Liver (tissue), 9 donors: ENCODE results near the gene OR2F2. TPM values are rescaled to one million over a fixed set of nuclear protein-coding genes. Genes with fewer than 3 reads are reported as not detected.

Experiments
- DNase-seq: peaks from one replicate; pipeline ENCODE4 v3.0.0-alpha.2; 2017; ENCODE audit warnings: low spot score
- H3K27ac ChIP-seq, 2 donors: one replicate each; pipeline ENCODE4 v1.7.0; 2013; ENCODE audit warnings: inconsistent platforms in 2 of 2, low read length in 2 of 2, control low read depth in 1 of 2, low read depth in 1 of 2, mild to moderate bottlenecking in 1 of 2
- H3K27me3 ChIP-seq, 4 donors: one replicate each; pipeline versions ENCODE4 v1.6.1 to v1.7.0; 2013; ENCODE audit warnings: low read length in 3 of 4, inconsistent platforms in 1 of 4, mild to moderate bottlenecking in 1 of 4, moderate library complexity in 1 of 4; ENCODE audit not compliant: control insufficient read depth in 4 of 4, insufficient read depth in 4 of 4
- H3K36me3 ChIP-seq, 4 donors: one replicate each; pipeline versions ENCODE4 v1.6.1 to v1.7.0; 2013; ENCODE audit warnings: low read length in 3 of 4, mild to moderate bottlenecking in 3 of 4, low read depth in 1 of 4, moderate library complexity in 1 of 4; ENCODE audit not compliant: control insufficient read depth in 4 of 4, insufficient read depth in 3 of 4
- H3K4me1 ChIP-seq, 4 donors: one replicate each; pipeline versions ENCODE4 v1.6.1 to v1.7.0; 2013; ENCODE audit warnings: low read length in 3 of 4, mild to moderate bottlenecking in 3 of 4, moderate library complexity in 1 of 4; ENCODE audit not compliant: control insufficient read depth in 4 of 4, insufficient read depth in 4 of 4
- H3K4me3 ChIP-seq, 3 donors: one replicate each; pipeline versions ENCODE4 v1.6.1 to v1.7.0; 2013; ENCODE audit warnings: low read length in 3 of 3, control low read depth in 1 of 3, low read depth in 1 of 3, mild to moderate bottlenecking in 1 of 3
- H3K9ac ChIP-seq, 2 donors: one replicate each; pipeline ENCODE4 v1.7.0; 2013; ENCODE audit warnings: low read length in 2 of 2, mild to moderate bottlenecking in 2 of 2, moderate library complexity in 2 of 2, control low read depth in 1 of 2, low read depth in 1 of 2
- H3K9me3 ChIP-seq, 4 donors: one replicate each; pipeline versions ENCODE4 v1.6.1 to v1.7.0; 2013; ENCODE audit warnings: low read length in 3 of 4; ENCODE audit not compliant: control insufficient read depth in 4 of 4
- ATF3 ChIP-seq: IDR thresholded peaks from 2 replicates; pipeline ENCODE4 v1.6.1; 2016; ENCODE audit warnings: antibody characterized with exemption
- CTCF ChIP-seq: fragments of 150-350 bp; IDR thresholded peaks from 2 replicates; pipeline ENCODE4 v1.5.1; 2017; ENCODE audit warnings: improper control_type of control experiment, low read depth, low read length; ENCODE audit not compliant: missing input control
- FOXA1 ChIP-seq: IDR thresholded peaks from 2 replicates; pipeline ENCODE4 v1.6.1; 2016; ENCODE audit warnings: antibody characterized with exemption
- FOXA2 ChIP-seq: IDR thresholded peaks from 2 replicates; pipeline ENCODE4 v1.6.1; 2016; ENCODE audit warnings: antibody characterized with exemption
- GABPA ChIP-seq, 2 donors: IDR thresholded peaks in 1 of 2; conservative IDR thresholded peaks in 1 of 2; 2 replicates each; pipeline ENCODE4 v1.6.1; 2016; ENCODE audit warnings: antibody characterized with exemption in 2 of 2, mild to moderate bottlenecking in 1 of 2, moderate library complexity in 1 of 2
- HNF4A ChIP-seq, 2 donors: conservative IDR thresholded peaks; 2 replicates each; pipeline ENCODE4 v1.6.1; 2016; ENCODE audit warnings: antibody characterized with exemption in 2 of 2, mild to moderate bottlenecking in 2 of 2
- HNF4G ChIP-seq: IDR thresholded peaks from 2 replicates; pipeline ENCODE4 v1.6.1; 2016; ENCODE audit warnings: antibody characterized with exemption
- JUND ChIP-seq, 2 donors: IDR thresholded peaks; 2 replicates each; pipeline ENCODE4 v1.6.1; 2016; ENCODE audit warnings: antibody characterized with exemption in 2 of 2
- NR2F2 ChIP-seq: IDR thresholded peaks from 2 replicates; pipeline ENCODE4 v1.6.1; 2016; ENCODE audit warnings: antibody characterized with exemption
- RAD21 ChIP-seq, 2 donors: IDR thresholded peaks; 2 replicates each; pipeline ENCODE4 v1.6.1; 2016; ENCODE audit warnings: antibody characterized with exemption in 2 of 2, mild to moderate bottlenecking in 2 of 2
- SP1 ChIP-seq: IDR thresholded peaks from 2 replicates; pipeline ENCODE4 v1.6.1; 2018; ENCODE audit warnings: antibody characterized with exemption, mild to moderate bottlenecking
- TAF1 ChIP-seq: conservative IDR thresholded peaks from 2 replicates; pipeline ENCODE4 v1.6.1; 2016; ENCODE audit warnings: antibody characterized with exemption, mild to moderate bottlenecking
- YY1 ChIP-seq: IDR thresholded peaks from 2 replicates; pipeline ENCODE4 v1.6.1; 2016; ENCODE audit warnings: antibody characterized with exemption, mild to moderate bottlenecking
- ZBTB33 ChIP-seq: IDR thresholded peaks from 2 replicates; pipeline ENCODE4 v1.6.1; 2016; ENCODE audit warnings: antibody characterized with exemption
- WGBS: extraction: QIAGEN DNeasy Blood & Tissue Kit; methylation state at CpG from one replicate; pipeline ENCODE4 v1.1.7; 2013; 5-methylcytosine and 5-hydroxymethylcytosine counted together
- polyA plus RNA-seq, 2 donors: library from polyadenylated mRNA; stranded (reverse) in 1 of 2; unstranded in 1 of 2; fragments of 200-250 nt in 1 of 2; fragments of >200 nt in 1 of 2; fragmentation: Nextera tagmentation in 1 of 2; extraction: Ambion mirVana in 1 of 2; gene quantifications; one replicate each; pipeline versions ENCODE4 v1.2.1 to v1.2.3, GENCODE V29; 2013 to 2015
- total RNA-seq, 2 donors: library from RNA; depleted of rRNA; stranded (reverse); fragments of >200 nt; gene quantifications; one replicate each; pipeline ENCODE4 v1.2.3, GENCODE V29; 2014
- TF ChIP-seq, protein P1 (sequence below): IDR thresholded peaks from 2 replicates; pipeline ENCODE4 v1.6.1; 2016; ENCODE audit warnings: antibody characterized with exemption
- donor health status: healthy.
- donor health status: healthy.
- donor health status: healthy.
- donor health status: healthy.
- donor health status: healthy.

Gene OR2F2
- total and polyA plus RNA-seq, 4 donors: not detected

DNA sequence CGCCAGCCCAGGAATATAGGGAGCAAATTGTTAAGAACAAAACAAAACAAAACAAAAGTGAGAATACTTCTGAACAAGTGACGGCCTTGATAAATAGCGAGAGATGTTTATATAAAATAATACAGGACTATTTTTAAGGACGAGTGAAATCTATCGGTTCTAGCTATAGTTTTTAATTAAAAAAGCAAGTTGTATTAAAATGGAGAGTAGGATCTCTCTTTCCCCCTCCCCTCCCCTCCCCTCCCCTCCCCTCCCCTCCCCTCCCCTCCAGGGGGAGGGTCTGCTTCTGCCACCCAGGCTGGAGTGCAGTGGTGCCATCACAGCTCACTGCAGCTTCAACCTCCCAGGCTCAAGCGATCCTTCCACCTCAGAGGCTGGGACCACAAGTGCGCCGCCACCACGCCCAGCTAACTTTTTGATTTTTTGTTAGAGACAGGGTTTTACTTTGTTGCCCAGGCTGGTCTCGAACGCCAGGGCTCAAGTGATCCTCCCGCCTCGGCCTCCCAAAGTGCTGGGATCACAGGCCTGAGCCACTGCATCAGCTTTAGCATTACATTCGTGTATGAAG is 32.6 kb upstream of the OR2F2 start:
- Histone ChIP-seq H3K9me3 (no peaks in the 10 kb centered on the region), H3K4me1 (peaks cover 6 to 16% (median 14%) of the 10 kb centered on the region in 4 donors), H3K4me3 (peak overlapping the region in 1 of 3 donors; percentile 71), H3K27ac (peak overlapping the region; percentile 83 to 91), H3K27me3 (no peaks in the 10 kb centered on the region), H3K36me3 (no peaks in the 10 kb centered on the region), H3K9ac (no peak overlapping the region)
- DNase-seq: no peak
- WGBS: 68% methylated on average over 14 of the region's 14 CpGs
- TF ChIP-seq, protein P1, sequence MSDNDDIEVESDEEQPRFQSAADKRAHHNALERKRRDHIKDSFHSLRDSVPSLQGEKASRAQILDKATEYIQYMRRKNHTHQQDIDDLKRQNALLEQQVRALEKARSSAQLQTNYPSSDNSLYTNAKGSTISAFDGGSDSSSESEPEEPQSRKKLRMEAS: no peak
- TF ChIP-seq ZBTB33: no peak
- TF ChIP-seq TAF1: no peak
- TF ChIP-seq HNF4G: no peak
- no peak for TF ChIP-seq FOXA2
- no peak for TF ChIP-seq ATF3
- no peak for TF ChIP-seq JUND (IDR thresholded peaks at IDR 0.05)
- no peak for TF ChIP-seq HNF4A (conservative IDR thresholded peaks at IDR 0.05)
- no peak for TF ChIP-seq NR2F2
- TF ChIP-seq SP1: no peak
- TF ChIP-seq CTCF: no peak
- no peak for TF ChIP-seq YY1
- no peak for TF ChIP-seq RAD21 (IDR thresholded peaks at IDR 0.05)
- TF ChIP-seq GABPA (IDR thresholded peaks at IDR 0.05 in 1 of 2, conservative IDR thresholded peaks at IDR 0.05 in 1 of 2): no peak
- no peak for TF ChIP-seq FOXA1

DNA sequence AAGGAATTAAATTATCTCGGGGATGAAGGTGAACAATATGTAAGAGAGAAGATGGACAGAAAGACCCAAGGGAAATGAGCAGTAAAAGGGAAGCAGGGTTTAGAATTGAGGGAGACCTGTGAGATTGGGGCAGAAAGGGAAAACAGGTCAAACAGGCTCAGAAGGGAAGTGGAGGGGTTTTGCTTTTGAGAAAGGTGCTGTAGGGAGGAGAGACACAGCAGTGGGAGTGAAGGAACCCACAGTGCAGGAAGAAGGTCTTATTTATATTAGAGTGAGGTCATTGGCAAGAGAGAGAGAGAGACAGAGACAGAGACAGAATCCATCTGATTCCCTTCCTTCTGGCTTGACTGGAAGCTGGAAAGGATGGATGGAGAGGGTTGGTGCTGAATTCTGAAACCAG is 29.5 kb upstream of the OR2F2 start:
- H3K9ac ChIP-seq: no peak overlapping the region
- DNase-seq: no peak

More for the DNA sequence above, 29.5 kb upstream of the OR2F2 start:
- no peaks in the 10 kb centered on the region for H3K36me3 ChIP-seq
- no peak overlapping the region for H3K4me3 ChIP-seq
- H3K27me3 ChIP-seq: no peaks in the 10 kb centered on the region
- 94% methylated on average over 1 of the region's 1 CpG for WGBS
- no peak overlapping the region for H3K27ac ChIP-seq
- no peaks in the 10 kb centered on the region for H3K9me3 ChIP-seq
- peaks cover under 1 to 8% (median 4%) of the 10 kb centered on the region in 4 donors for H3K4me1 ChIP-seq
- TF ChIP-seq ZBTB33 (no peak), NR2F2 (no peak), HNF4A (conservative IDR thresholded peaks at IDR 0.05) (no peak), TAF1 (no peak), YY1 (no peak)
